Panc1 (cell line): ENCODE measurements around the gene FAM83B. TPM values are rescaled to one million over a fixed set of nuclear protein-coding genes. Genes with fewer than 3 reads are reported as not detected.
"Not testable (repeated sequence)": the region's sequence is repeated elsewhere in the genome, so short reads cannot be mapped to it uniquely, and the experiment has no call there.

Experiments used
- ATAC-seq: fragments of 200-7000 bp; cut with Tn5 transposase; 2 replicates; pipeline ENCODE4 v1.9.1; 2020; ENCODE audit warnings: mild to moderate bottlenecking, moderate library complexity
- Bru-seq: library from RNA; stranded (reverse); fragments of 400-500 nt; gene quantifications from one replicate; lab custom pipeline; 2021; lab: Mats Ljungman, UMichigan
- BruChase-seq, 2 experiments: library from RNA; stranded (reverse); fragments of 400-500 nt; gene quantifications; one replicate each; lab custom pipeline; 2021; lab: Mats Ljungman, UMichigan
- BruUV-seq: library from RNA; stranded (reverse); fragments of 400-500 nt; replicated peaks from 2 replicates; lab custom pipeline; 2021; lab: Mats Ljungman, UMichigan
- CTCF ChIA-PET: fragments of 300-600 bp; sonication (Branson Sonifier 250); formaldehyde crosslinking; loops from one replicate; lab custom pipeline; 2022; ENCODE audit warnings: antibody characterized with exemption; lab: Charles Lee
- POLR2A ChIA-PET: fragments of 300-600 bp; sonication (Branson Sonifier 250); formaldehyde crosslinking; loops from one replicate; lab custom pipeline; 2022; ENCODE audit warnings: antibody characterized with exemption; lab: Charles Lee
- DNase-seq: peaks from one replicate; pipeline ENCODE4 v3.0.0-alpha.2; 2010; ENCODE audit warnings: low read depth, low spot score
- H3K27ac ChIP-seq: 2 replicates; pipeline ENCODE4 v1.5.1; 2011; ENCODE audit warnings: mild to moderate bottlenecking, low read length, inconsistent platforms
- H3K27me3 ChIP-seq: fragments of 200-500 bp; sonication (Bioruptor generic); 2 replicates; pipeline ENCODE4 v1.6.0; 2014; ENCODE audit warnings: low read length, inconsistent platforms; ENCODE audit not compliant: control insufficient read depth, insufficient read depth
- H3K36me3 ChIP-seq: fragments of 200-500 bp; sonication (Bioruptor generic); 2 replicates; pipeline ENCODE4 v1.5.1; 2014; ENCODE audit warnings: inconsistent platforms, mild to moderate bottlenecking, low read length, moderate library complexity; ENCODE audit not compliant: control insufficient read depth, insufficient read depth
- H3K4me1 ChIP-seq: 2 replicates; pipeline ENCODE4 v1.5.1; 2011; ENCODE audit warnings: inconsistent platforms, mild to moderate bottlenecking, low read length, moderate library complexity; ENCODE audit not compliant: control insufficient read depth, insufficient read depth
- H3K4me3 ChIP-seq, 2 experiments: 2 replicates each; pipeline ENCODE4 v1.5.1; 2011 to 2012; ENCODE audit warnings: low read depth in 2 of 2, low read length in 2 of 2, mild to moderate bottlenecking in 2 of 2, inconsistent platforms in 1 of 2, moderate library complexity in 1 of 2
- H3K9me3 ChIP-seq: fragments of 200-500 bp; sonication (Bioruptor generic); 2 replicates; pipeline ENCODE4 v1.5.1; 2014; ENCODE audit warnings: low read depth, mild to moderate bottlenecking, inconsistent platforms, low read length, moderate library complexity; ENCODE audit not compliant: control insufficient read depth, insufficient read depth
- POLR2AphosphoS5 ChIP-seq: IDR thresholded peaks from 2 replicates; pipeline ENCODE4 v1.6.1; 2012; ENCODE audit warnings: mild to moderate bottlenecking, low read depth, low read length, moderate library complexity
- SIN3A ChIP-seq: IDR thresholded peaks from 2 replicates; pipeline ENCODE4 v1.6.1; 2012; ENCODE audit warnings: low read depth, mild to moderate bottlenecking, low read length, moderate library complexity, borderline replicate concordance; ENCODE audit not compliant: insufficient read depth
- TCF7L2 ChIP-seq: IDR thresholded peaks from 2 replicates; pipeline ENCODE4 v1.6.1; 2011; ENCODE audit warnings: mild to moderate bottlenecking, low read depth, low read length, inconsistent platforms
- in situ Hi-C: cut with HindIII; loops from 2 replicates; pipeline ENCODE4 v1.10.0; 2016; ENCODE audit warnings: low sequenced_read_pairs, low pct_unique_long_range_greater_than_20kb
- intact Hi-C: fragments of 100-400 bp; cut with micrococcal nuclease; formaldehyde crosslinking; loops from one replicate; pipeline ENCODE4 v1.10.0; 2022; ENCODE audit not compliant: unreplicated experiment
- long read RNA-seq: library from polyadenylated mRNA; unstranded; transcript quantifications from one replicate; pipeline ENCODE4 v2.0.0, GENCODE V29; 2021; ENCODE audit not compliant: unreplicated experiment
- polyA plus RNA-seq: library from polyadenylated mRNA; unstranded; fragments of >200 nt; gene quantifications from one replicate; pipeline ENCODE4 v1.2.1, GENCODE V29; 2012; ENCODE audit warnings: missing spikeins; ENCODE audit not compliant: insufficient read length
- total RNA-seq: library from RNA; stranded (reverse); gene quantifications from one replicate; pipeline ENCODE4 v1.2.1, GENCODE V29; 2021; ENCODE audit not compliant: unreplicated experiment
- TF ChIP-seq, protein P1 (sequence below): fragments of 450-650 bp; IDR thresholded peaks from 2 replicates; pipeline ENCODE4 v1.5.1; 2017; ENCODE audit warnings: mild to moderate bottlenecking
- TF ChIP-seq, protein P2 (sequence below), 2 experiments: IDR thresholded peaks; 2 replicates each; pipeline ENCODE4 v1.6.1; 2011 to 2012; ENCODE audit warnings: low read depth in 2 of 2, control low read depth in 1 of 2, low read length in 1 of 2, mild to moderate bottlenecking in 1 of 2, moderate library complexity in 1 of 2; ENCODE audit not compliant: insufficient read depth in 1 of 2

The FAM83B gene, protein sequence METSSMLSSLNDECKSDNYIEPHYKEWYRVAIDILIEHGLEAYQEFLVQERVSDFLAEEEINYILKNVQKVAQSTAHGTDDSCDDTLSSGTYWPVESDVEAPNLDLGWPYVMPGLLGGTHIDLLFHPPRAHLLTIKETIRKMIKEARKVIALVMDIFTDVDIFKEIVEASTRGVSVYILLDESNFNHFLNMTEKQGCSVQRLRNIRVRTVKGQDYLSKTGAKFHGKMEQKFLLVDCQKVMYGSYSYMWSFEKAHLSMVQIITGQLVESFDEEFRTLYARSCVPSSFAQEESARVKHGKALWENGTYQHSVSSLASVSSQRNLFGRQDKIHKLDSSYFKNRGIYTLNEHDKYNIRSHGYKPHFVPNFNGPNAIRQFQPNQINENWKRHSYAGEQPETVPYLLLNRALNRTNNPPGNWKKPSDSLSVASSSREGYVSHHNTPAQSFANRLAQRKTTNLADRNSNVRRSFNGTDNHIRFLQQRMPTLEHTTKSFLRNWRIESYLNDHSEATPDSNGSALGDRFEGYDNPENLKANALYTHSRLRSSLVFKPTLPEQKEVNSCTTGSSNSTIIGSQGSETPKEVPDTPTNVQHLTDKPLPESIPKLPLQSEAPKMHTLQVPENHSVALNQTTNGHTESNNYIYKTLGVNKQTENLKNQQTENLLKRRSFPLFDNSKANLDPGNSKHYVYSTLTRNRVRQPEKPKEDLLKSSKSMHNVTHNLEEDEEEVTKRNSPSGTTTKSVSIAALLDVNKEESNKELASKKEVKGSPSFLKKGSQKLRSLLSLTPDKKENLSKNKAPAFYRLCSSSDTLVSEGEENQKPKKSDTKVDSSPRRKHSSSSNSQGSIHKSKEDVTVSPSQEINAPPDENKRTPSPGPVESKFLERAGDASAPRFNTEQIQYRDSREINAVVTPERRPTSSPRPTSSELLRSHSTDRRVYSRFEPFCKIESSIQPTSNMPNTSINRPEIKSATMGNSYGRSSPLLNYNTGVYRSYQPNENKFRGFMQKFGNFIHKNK
- total RNA-seq (not detected), Bru-seq, nascent RNA (percentile 8 among the genes with signal in this experiment), BruChase-seq, experiment 1, labeled RNA remaining after a 2-hour chase (percentile 10 among the genes with signal in this experiment), BruChase-seq, experiment 2, labeled RNA remaining after a 6-hour chase (percentile 7 among the genes with signal in this experiment)
- polyA plus RNA-seq, result not detected
- long read RNA-seq, result 0 reads

DNA sequence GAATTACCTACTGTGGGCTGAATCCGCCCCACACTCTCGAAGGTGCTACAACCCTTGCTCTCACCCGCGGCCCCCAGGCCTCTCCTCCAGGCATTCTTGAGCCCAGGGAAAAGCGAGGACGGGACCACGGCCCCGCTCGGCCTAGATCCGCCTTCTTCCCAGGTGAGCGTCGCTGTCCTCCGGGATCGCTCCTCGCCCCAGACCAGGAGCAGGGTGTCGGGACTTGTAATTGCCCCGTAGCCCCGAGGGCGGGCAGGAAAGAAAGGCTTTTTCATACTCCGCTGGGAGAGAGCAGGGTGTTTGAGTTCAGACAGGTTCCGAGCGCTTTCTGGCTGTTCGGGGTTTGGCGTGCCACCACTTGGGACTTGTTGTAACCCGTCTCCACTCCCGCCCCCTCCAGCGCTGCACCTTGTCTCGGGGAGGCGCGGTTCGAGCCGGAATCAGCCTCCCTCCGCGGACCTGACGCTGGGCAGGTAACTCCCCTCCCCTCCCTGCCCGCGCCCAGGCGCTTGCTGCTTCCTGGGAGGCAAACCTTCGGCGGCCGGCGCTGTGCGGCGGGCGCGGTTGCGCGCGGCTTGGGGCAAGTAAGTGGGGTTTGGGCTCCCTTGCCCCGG lies at the start of gene FAM83B:
TSS of gene FAM83B (plus strand) at position 529 of the 614 bp plus-strand sequence. CDS start 23,476 bp downstream, outside the sequence.
- Histone ChIP-seq H3K4me3 (peak within 1 kb of the TSS; percentile 30 to 51), H3K4me1 (peaks cover 4% of the 10 kb centered on the region), H3K9me3 (no peaks in the 10 kb centered on the region), H3K36me3 (no peaks in the 10 kb centered on the region; the same call in 1 of the 2 replicates), H3K27me3 (peaks cover 44% of the 10 kb centered on the region), H3K27ac (no peak within 1 kb of the TSS)
- BruUV-seq, result no TSS peak
- in situ Hi-C loops, result no loop called here
- ChIA-PET CTCF (no interaction called here), POLR2A (no interaction called here)
- ATAC-seq, result peak; percentile 74
- TF ChIP-seq SIN3A, result no peak
- no peak for TF ChIP-seq TCF7L2
- TF ChIP-seq, protein P1, sequence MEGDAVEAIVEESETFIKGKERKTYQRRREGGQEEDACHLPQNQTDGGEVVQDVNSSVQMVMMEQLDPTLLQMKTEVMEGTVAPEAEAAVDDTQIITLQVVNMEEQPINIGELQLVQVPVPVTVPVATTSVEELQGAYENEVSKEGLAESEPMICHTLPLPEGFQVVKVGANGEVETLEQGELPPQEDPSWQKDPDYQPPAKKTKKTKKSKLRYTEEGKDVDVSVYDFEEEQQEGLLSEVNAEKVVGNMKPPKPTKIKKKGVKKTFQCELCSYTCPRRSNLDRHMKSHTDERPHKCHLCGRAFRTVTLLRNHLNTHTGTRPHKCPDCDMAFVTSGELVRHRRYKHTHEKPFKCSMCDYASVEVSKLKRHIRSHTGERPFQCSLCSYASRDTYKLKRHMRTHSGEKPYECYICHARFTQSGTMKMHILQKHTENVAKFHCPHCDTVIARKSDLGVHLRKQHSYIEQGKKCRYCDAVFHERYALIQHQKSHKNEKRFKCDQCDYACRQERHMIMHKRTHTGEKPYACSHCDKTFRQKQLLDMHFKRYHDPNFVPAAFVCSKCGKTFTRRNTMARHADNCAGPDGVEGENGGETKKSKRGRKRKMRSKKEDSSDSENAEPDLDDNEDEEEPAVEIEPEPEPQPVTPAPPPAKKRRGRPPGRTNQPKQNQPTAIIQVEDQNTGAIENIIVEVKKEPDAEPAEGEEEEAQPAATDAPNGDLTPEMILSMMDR, result no peak
- TF ChIP-seq, protein P2, sequence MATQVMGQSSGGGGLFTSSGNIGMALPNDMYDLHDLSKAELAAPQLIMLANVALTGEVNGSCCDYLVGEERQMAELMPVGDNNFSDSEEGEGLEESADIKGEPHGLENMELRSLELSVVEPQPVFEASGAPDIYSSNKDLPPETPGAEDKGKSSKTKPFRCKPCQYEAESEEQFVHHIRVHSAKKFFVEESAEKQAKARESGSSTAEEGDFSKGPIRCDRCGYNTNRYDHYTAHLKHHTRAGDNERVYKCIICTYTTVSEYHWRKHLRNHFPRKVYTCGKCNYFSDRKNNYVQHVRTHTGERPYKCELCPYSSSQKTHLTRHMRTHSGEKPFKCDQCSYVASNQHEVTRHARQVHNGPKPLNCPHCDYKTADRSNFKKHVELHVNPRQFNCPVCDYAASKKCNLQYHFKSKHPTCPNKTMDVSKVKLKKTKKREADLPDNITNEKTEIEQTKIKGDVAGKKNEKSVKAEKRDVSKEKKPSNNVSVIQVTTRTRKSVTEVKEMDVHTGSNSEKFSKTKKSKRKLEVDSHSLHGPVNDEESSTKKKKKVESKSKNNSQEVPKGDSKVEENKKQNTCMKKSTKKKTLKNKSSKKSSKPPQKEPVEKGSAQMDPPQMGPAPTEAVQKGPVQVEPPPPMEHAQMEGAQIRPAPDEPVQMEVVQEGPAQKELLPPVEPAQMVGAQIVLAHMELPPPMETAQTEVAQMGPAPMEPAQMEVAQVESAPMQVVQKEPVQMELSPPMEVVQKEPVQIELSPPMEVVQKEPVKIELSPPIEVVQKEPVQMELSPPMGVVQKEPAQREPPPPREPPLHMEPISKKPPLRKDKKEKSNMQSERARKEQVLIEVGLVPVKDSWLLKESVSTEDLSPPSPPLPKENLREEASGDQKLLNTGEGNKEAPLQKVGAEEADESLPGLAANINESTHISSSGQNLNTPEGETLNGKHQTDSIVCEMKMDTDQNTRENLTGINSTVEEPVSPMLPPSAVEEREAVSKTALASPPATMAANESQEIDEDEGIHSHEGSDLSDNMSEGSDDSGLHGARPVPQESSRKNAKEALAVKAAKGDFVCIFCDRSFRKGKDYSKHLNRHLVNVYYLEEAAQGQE (IDR thresholded peaks at IDR 0.05; ENCODE audit: insufficient read depth in 1 of 2, low read depth in 2 of 2, low read length in 1 of 2), result no peak
- TF ChIP-seq POLR2AphosphoS5, result no peak
- intact Hi-C loops, result no loop called here
- DNase-seq, result no peak

DNA sequence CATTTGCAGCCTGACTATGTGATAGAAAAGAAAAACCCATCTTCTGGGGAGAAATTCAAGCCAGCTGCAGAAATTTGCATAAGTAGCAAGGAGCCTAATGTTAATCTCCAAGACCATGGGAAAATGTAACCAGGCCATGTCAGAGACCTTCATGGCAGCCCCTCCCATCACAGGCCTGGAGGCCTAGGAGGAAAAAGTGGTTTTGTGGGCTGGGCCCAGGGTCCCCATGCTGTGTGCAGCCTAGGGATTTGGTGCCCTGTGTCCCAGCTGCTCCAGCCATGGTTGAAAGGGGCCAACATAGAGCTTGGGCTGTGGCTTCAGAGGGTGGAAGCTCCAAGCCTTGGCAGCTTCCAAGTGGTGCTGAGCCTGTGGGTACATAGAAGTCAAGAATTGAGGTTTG lies 49.7 kb upstream of the FAM83B start:
- BruUV-seq, in situ Hi-C loops, DNase-seq, CTCF ChIA-PET, intact Hi-C loops, POLR2A ChIA-PET, ATAC-seq, H3K36me3 ChIP-seq, H3K27me3 ChIP-seq, H3K4me3 ChIP-seq, H3K9me3 ChIP-seq, H3K4me1 ChIP-seq, H3K27ac ChIP-seq: not testable (repeated sequence)
